ENCODE measurements around the gene ZNF417.

DNA sequence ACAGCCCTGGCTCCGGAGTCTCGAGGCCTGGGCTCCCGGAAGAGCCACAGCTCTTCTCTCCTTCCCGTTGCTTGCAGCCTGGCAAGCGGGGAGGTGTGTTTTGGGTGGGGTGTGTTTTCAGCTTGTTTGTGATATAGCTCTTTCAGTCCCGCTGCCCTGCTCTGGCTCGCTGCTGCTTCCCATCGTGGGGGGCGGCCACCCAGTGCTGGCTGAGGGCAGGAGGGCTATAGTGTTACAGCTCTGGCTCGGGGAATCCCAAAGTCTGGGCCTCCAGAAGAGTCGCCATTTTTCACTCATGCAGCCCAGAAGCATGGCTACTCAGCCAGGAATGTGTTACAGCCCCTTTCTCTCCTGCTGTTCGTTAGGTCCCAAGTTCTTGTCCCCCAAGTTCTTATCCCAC, 33.3 kb upstream of the ZNF417 start:
- TF ChIP-seq, protein P1, sequence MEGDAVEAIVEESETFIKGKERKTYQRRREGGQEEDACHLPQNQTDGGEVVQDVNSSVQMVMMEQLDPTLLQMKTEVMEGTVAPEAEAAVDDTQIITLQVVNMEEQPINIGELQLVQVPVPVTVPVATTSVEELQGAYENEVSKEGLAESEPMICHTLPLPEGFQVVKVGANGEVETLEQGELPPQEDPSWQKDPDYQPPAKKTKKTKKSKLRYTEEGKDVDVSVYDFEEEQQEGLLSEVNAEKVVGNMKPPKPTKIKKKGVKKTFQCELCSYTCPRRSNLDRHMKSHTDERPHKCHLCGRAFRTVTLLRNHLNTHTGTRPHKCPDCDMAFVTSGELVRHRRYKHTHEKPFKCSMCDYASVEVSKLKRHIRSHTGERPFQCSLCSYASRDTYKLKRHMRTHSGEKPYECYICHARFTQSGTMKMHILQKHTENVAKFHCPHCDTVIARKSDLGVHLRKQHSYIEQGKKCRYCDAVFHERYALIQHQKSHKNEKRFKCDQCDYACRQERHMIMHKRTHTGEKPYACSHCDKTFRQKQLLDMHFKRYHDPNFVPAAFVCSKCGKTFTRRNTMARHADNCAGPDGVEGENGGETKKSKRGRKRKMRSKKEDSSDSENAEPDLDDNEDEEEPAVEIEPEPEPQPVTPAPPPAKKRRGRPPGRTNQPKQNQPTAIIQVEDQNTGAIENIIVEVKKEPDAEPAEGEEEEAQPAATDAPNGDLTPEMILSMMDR (IDR thresholded peaks at IDR 0.05) = no peak
- no peak for TF ChIP-seq POLR2A (IDR thresholded peaks at IDR 0.05)
